ENCODE results near the gene RAPGEF4. TPM values are rescaled to one million over a fixed set of nuclear protein-coding genes. Genes with fewer than 3 reads are reported as not detected.

RAPGEF4 gene
- total RNA-seq, 1 experiment from 2014 or later: 2.2 TPM

GRCh38 chr2:172724724-172725123 is 10.9 kb upstream of the RAPGEF4 start (continued):
- TF ChIP-seq ZNF512 (CRISPR knock-in tag; IDR thresholded peaks at IDR 0.05; ENCODE audit: borderline replicate concordance) (no peak), ZNF532 (CRISPR knock-in tag; IDR thresholded peaks at IDR 0.05; ENCODE audit: borderline replicate concordance) (no peak), FOXJ3 (CRISPR knock-in tag; IDR thresholded peaks at IDR 0.05; ENCODE audit: borderline replicate concordance) (no peak), PREB (CRISPR knock-in tag; IDR thresholded peaks at IDR 0.05; ENCODE audit: borderline replicate concordance) (no peak)

- H3K9me3 Mint-ChIP-seq: no peaks in the 10 kb centered on the region; the same call in 1 of the 2 replicates
Measured at GRCh38 chr2:172725284-172725683, 10.4 kb upstream of the RAPGEF4 start.

More at GRCh38 chr2:172725284-172725683, 10.4 kb upstream of the RAPGEF4 start:
- no peak overlapping the region for H3K27ac Mint-ChIP-seq
- ATAC-seq: no peak
- no peak for DNase-seq (ENCODE audit: low spot score)
- no peak for TF ChIP-seq NFE2L1 (CRISPR knock-in tag; IDR thresholded peaks at IDR 0.05)
- TF ChIP-seq ARID4B (CRISPR knock-in tag; IDR thresholded peaks at IDR 0.05; ENCODE audit: borderline replicate concordance): no peak
- no peak for TF ChIP-seq CTCF (IDR thresholded peaks at IDR 0.05)
- no peak for TF ChIP-seq ZNF281 (CRISPR knock-in tag; IDR thresholded peaks at IDR 0.05)
- no peak for TF ChIP-seq SOX15 (CRISPR knock-in tag; IDR thresholded peaks at IDR 0.05)
- no peak for TF ChIP-seq ATF2 (CRISPR knock-in tag; IDR thresholded peaks at IDR 0.05; ENCODE audit: borderline replicate concordance, low read depth)
- TF ChIP-seq FOXP4 (CRISPR knock-in tag; IDR thresholded peaks at IDR 0.05): no peak
- TF ChIP-seq KAT7 (CRISPR knock-in tag; IDR thresholded peaks at IDR 0.05; ENCODE audit: borderline replicate concordance): no peak
- no peak overlapping the region for H3K4me3 Mint-ChIP-seq
- ChIA-PET CTCF (no interaction called here), POLR2A (no interaction called here)
- no peaks in the 10 kb centered on the region for H3K27me3 Mint-ChIP-seq (ENCODE audit: low read depth)
- peaks cover 26% of the 10 kb centered on the region for H3K4me1 Mint-ChIP-seq
- H3K36me3 Mint-ChIP-seq: no peaks in the 10 kb centered on the region
